Stimulated activated CD8-positive, alpha-beta memory T cell treated with anti-CD3 and anti-CD28 coated beads, Interleukin-15, amount 100 ng/mL, for 24 hours (primary cell): Measurements from ENCODE around the gene ERVK3-1.
"Not testable (repeated sequence)": the region's sequence is repeated elsewhere in the genome, so short reads cannot be mapped to it uniquely, and the experiment has no call there.

Experiments
- DNase-seq: peaks from one replicate; pipeline ENCODE4 v3.0.0-alpha.2; 2020; ENCODE audit warnings: low read depth

The ERVK3-1 gene

GRCh38 chr19:58346961-58347929, 42.1 kb downstream of the ERVK3-1 start:
- peak; percentile 43 for DNase-seq

GRCh38 chr19:58348080-58348479, 42.9 kb downstream of the ERVK3-1 start:
- not testable (repeated sequence) for DNase-seq

GRCh38 chr19:58349590-58349989, 44.4 kb downstream of the ERVK3-1 start:
- no peak for DNase-seq

- DNase-seq: no peak
Measured at GRCh38 chr19:58350001-58350861, 45.1 kb downstream of the ERVK3-1 start.

- no peak for DNase-seq
Measured at GRCh38 chr19:58350871-58351557, 45.8 kb downstream of the ERVK3-1 start.

GRCh38 chr19:58351558-58351878, 46.3 kb downstream of the ERVK3-1 start:
- no peak for DNase-seq

- DNase-seq: no peak
Measured at GRCh38 chr19:58351990-58352755, 47.0 kb downstream of the ERVK3-1 start.

GRCh38 chr19:58352760-58353671, 47.8 kb downstream of the ERVK3-1 start, which contains the start of gene A1BG:
Gene A1BG, minus strand, starts transcription at chr19:58353492. Its CDS starts 55 bp downstream, at chr19:58353437.
- no peak for DNase-seq

GRCh38 chr19:58353717-58354477, 48.7 kb downstream of the ERVK3-1 start:
- DNase-seq: no peak

GRCh38 chr19:58354478-58355030, 49.4 kb downstream of the ERVK3-1 start:
- DNase-seq: no peak

GRCh38 chr19:58355215-58355796, 50.1 kb downstream of the ERVK3-1 start:
- no peak for DNase-seq

GRCh38 chr19:58355908-58356765, 51.0 kb downstream of the ERVK3-1 start:
- no peak for DNase-seq

GRCh38 chr19:58356766-58357480, 51.7 kb downstream of the ERVK3-1 start:
- DNase-seq: no peak

- no peak for DNase-seq
Measured at GRCh38 chr19:58357481-58358145, 52.4 kb downstream of the ERVK3-1 start.

- no peak for DNase-seq
Measured at GRCh38 chr19:58361900-58362271, 56.7 kb downstream of the ERVK3-1 start.

- DNase-seq: peak; percentile 87
Measured at GRCh38 chr19:58362272-58362994, 57.3 kb downstream of the ERVK3-1 start, which contains the start of gene ZNF497. Gene ZNF497, minus strand, starts transcription at chr19:58362751. Its CDS starts 5,116 bp downstream, at chr19:58357635.
